CD14-positive monocyte (primary cell): ENCODE measurements around the gene GTF2F1. TPM values are rescaled to one million over a fixed set of nuclear protein-coding genes. Genes with fewer than 3 reads are reported as not detected.

Source experiments
- DNase-seq, 3 donors: peaks; one replicate each; pipeline ENCODE4 v3.0.0-alpha.2; 2011 to 2022
- H2AFZ ChIP-seq: 2 replicates; pipeline ENCODE4 v1.6.0; 2012; ENCODE audit warnings: mild to moderate bottlenecking, low read depth, low read length, inconsistent platforms; ENCODE audit not compliant: insufficient read depth, poor library complexity, severe bottlenecking
- H3K27ac ChIP-seq, 2 donors: 1 replicate in 1 of 2; 2 replicates in 1 of 2; pipeline ENCODE4 v1.5.1; 2012 to 2013; ENCODE audit warnings: low read length in 2 of 2, control low read depth in 1 of 2, inconsistent platforms in 1 of 2, low read depth in 1 of 2, mild to moderate bottlenecking in 1 of 2
- H3K27me3 ChIP-seq, 2 donors: one replicate each; pipeline versions ENCODE4 v1.6.0 to v1.6.1; 2011 to 2013; ENCODE audit warnings: low read length in 2 of 2; ENCODE audit not compliant: control insufficient read depth in 2 of 2, insufficient read depth in 2 of 2
- H3K36me3 ChIP-seq, 2 donors: replicated peaks in 1 of 2; 1 replicate in 1 of 2; 2 replicates in 1 of 2; pipeline versions ENCODE4 v1.5.1 to v1.6.1; 2012 to 2013; ENCODE audit warnings: low read length in 2 of 2, control low read depth in 1 of 2, inconsistent platforms in 1 of 2, mild to moderate bottlenecking in 1 of 2; ENCODE audit not compliant: insufficient read depth in 2 of 2, control insufficient read depth in 1 of 2
- H3K4me1 ChIP-seq, 2 donors: 1 replicate in 1 of 2; 2 replicates in 1 of 2; pipeline versions ENCODE4 v1.5.1 to v1.6.1; 2012 to 2013; ENCODE audit warnings: low read length in 2 of 2, control low read depth in 1 of 2, inconsistent platforms in 1 of 2, mild to moderate bottlenecking in 1 of 2, moderate library complexity in 1 of 2; ENCODE audit not compliant: insufficient read depth in 2 of 2, control insufficient read depth in 1 of 2
- H3K4me2 ChIP-seq: replicated peaks from 2 replicates; pipeline ENCODE3; 2012; ENCODE audit warnings: low read length, moderate library complexity, mild to moderate bottlenecking; ENCODE audit not compliant: poor library complexity, severe bottlenecking; ENCODE audit errors: extremely low read depth
- H3K4me3 ChIP-seq, 3 experiments: fragments of 200-600 bp in 1 of 3; sonication (generic) in 1 of 3; replicated peaks in 1 of 3; 1 replicate in 2 of 3; 2 replicates in 1 of 3; pipeline ENCODE4 v1.5.1; 2011 to 2013; ENCODE audit warnings: low read length in 3 of 3, mild to moderate bottlenecking in 3 of 3, control low read depth in 2 of 3, low read depth in 2 of 3, inconsistent platforms in 1 of 3, moderate library complexity in 1 of 3
- H3K79me2 ChIP-seq: 2 replicates; pipeline ENCODE4 v1.6.0; 2012; ENCODE audit warnings: mild to moderate bottlenecking, control low read depth, inconsistent platforms, low read length, moderate library complexity; ENCODE audit not compliant: insufficient read depth
- H3K9ac ChIP-seq: 2 replicates; pipeline ENCODE4 v1.6.0; 2017; ENCODE audit warnings: low read length, mild to moderate bottlenecking; ENCODE audit not compliant: insufficient read depth, poor library complexity, severe bottlenecking
- H3K9me3 ChIP-seq, 2 donors: replicated peaks in 1 of 2; 1 replicate in 1 of 2; 2 replicates in 1 of 2; pipeline versions ENCODE4 v1.5.1 to v1.6.1; 2012 to 2013; ENCODE audit warnings: low read length in 2 of 2, control low read depth in 1 of 2; ENCODE audit not compliant: control insufficient read depth in 1 of 2, insufficient read depth in 1 of 2
- H4K20me1 ChIP-seq: 2 replicates; pipeline ENCODE4 v1.6.0; 2012; ENCODE audit warnings: mild to moderate bottlenecking, low read length, control low read depth, moderate library complexity; ENCODE audit not compliant: insufficient read depth
- H3K27ac Mint-ChIP-seq, 7 donors: one replicate each; pipeline ENCODE4 v1.8.0; 2020; ENCODE audit warnings: mild to moderate bottlenecking in 7 of 7, mixed read lengths in 7 of 7, moderate library complexity in 6 of 7, inconsistent platforms in 2 of 7
- H3K27me3 Mint-ChIP-seq, 3 donors: one replicate each; pipeline ENCODE4 v1.8.0; 2021 to 2022; ENCODE audit warnings: low read depth in 3 of 3, mild to moderate bottlenecking in 3 of 3, mixed read lengths in 3 of 3, moderate library complexity in 3 of 3, inconsistent platforms in 1 of 3
- H3K36me3 Mint-ChIP-seq, 2 donors: one replicate each; pipeline ENCODE4 v1.8.0; 2020; ENCODE audit warnings: mixed read lengths in 2 of 2, inconsistent platforms in 1 of 2, mild to moderate bottlenecking in 1 of 2
- H3K4me1 Mint-ChIP-seq: one replicate; pipeline ENCODE4 v1.8.0; 2020; ENCODE audit warnings: mild to moderate bottlenecking, mixed read lengths
- H3K4me3 Mint-ChIP-seq, 2 donors: one replicate each; pipeline ENCODE4 v1.8.0; 2020; ENCODE audit warnings: mild to moderate bottlenecking in 2 of 2, mixed read lengths in 2 of 2, moderate library complexity in 1 of 2
- H3K9me3 Mint-ChIP-seq, 7 donors: one replicate each; pipeline ENCODE4 v1.8.0; 2020 to 2022; ENCODE audit warnings: mixed read lengths in 7 of 7, mild to moderate bottlenecking in 6 of 7, moderate library complexity in 6 of 7, inconsistent platforms in 2 of 7
- CTCF ChIP-seq: fragments of 200-600 bp; IDR thresholded peaks from one replicate; pipeline ENCODE4 v1.8.0; 2022; ENCODE audit warnings: antibody characterized with exemption, mild to moderate bottlenecking
- WGBS: methylation state at CpG from one replicate; pipeline ENCODE4 v1.1.5; 2013; ENCODE audit warnings: missing lambda C conversion rate; ENCODE audit not compliant: insufficient coverage; 5-methylcytosine and 5-hydroxymethylcytosine counted together
- intact Hi-C, 2 donors: fragments of 100-400 bp; cut with micrococcal nuclease; formaldehyde crosslinking; loops; one replicate each; pipeline versions ENCODE4 v1.15.0 to v1.15.1; 2023
- polyA plus RNA-seq, 3 donors: library from polyadenylated mRNA; depleted of rRNA in 1 of 3; unstranded in 2 of 3; stranded (reverse) in 1 of 3; fragments of 300-500 nt in 2 of 3; fragments of >200 nt in 1 of 3; fragmentation: Illumina TruSeq in 2 of 3; gene quantifications; 1 replicate in 2 of 3; 2 replicates in 1 of 3; pipeline ENCODE4 v1.2.3, GENCODE V29; 2012 to 2021

Gene GTF2F1
- polyA plus RNA-seq, 3 donors = 9.4 to 46.4 (median 13.2) TPM

- no peaks in the 10 kb centered on the region for H3K36me3 ChIP-seq
- no peak overlapping the region for H2AFZ ChIP-seq
- H3K9ac ChIP-seq = no peak overlapping the region
- H3K4me3 ChIP-seq = no peak overlapping the region
- H3K4me2 ChIP-seq = no peak overlapping the region
- Mint-ChIP-seq H3K9me3 (peaks cover 0 to 3% (median 0%) of the 10 kb centered on the region in 7 donors), H3K4me1 (peaks cover 5% of the 10 kb centered on the region), H3K36me3 (no peaks in the 10 kb centered on the region), H3K27ac (no peak overlapping the region), H3K4me3 (no peak overlapping the region), H3K27me3 (peaks cover 4 to 14% (median 14%) of the 10 kb centered on the region in 3 donors)
- intact Hi-C loops = no loop called here
- no peaks in the 10 kb centered on the region for H3K27me3 ChIP-seq
- no peak overlapping the region for H3K27ac ChIP-seq
- H3K79me2 ChIP-seq = no peaks in the 10 kb centered on the region
- 91% methylated on average over 8 of the region's 11 CpGs for WGBS
- peaks cover 0 to 5% of the 10 kb centered on the region in 2 donors for H3K4me1 ChIP-seq
- no peak for DNase-seq
- no peaks in the 10 kb centered on the region for H4K20me1 ChIP-seq
- H3K9me3 ChIP-seq = no peaks in the 10 kb centered on the region
- TF ChIP-seq CTCF = no peak
These were observed 40.2 kb upstream of the GTF2F1 start for GRCh38 chr19:6433165-6433564.

GRCh38 chr19:6431891-6432290 lies 38.9 kb upstream of the GTF2F1 start:
- H3K4me3 Mint-ChIP-seq = no peak overlapping the region

More at GRCh38 chr19:6431891-6432290, 38.9 kb upstream of the GTF2F1 start:
- DNase-seq = no peak
- Mint-ChIP-seq H3K9me3 (peaks cover 0 to 3% (median 0%) of the 10 kb centered on the region in 7 donors), H3K36me3 (no peaks in the 10 kb centered on the region), H3K27me3 (peaks cover 4 to 18% (median 14%) of the 10 kb centered on the region in 3 donors), H3K27ac (no peak overlapping the region), H3K4me1 (peaks cover 5% of the 10 kb centered on the region)
- 95% methylated on average over 11 of the region's 11 CpGs for WGBS
- no peak overlapping the region for H2AFZ ChIP-seq
- H3K4me3 ChIP-seq = no peak overlapping the region
- no peak overlapping the region for H3K27ac ChIP-seq
- H3K79me2 ChIP-seq = no peaks in the 10 kb centered on the region
- intact Hi-C loops = no loop called here
- no peaks in the 10 kb centered on the region for H3K9me3 ChIP-seq
- H3K27me3 ChIP-seq = no peaks in the 10 kb centered on the region
- H3K4me2 ChIP-seq = no peak overlapping the region
- peaks cover 0 to 5% of the 10 kb centered on the region in 2 donors for H3K4me1 ChIP-seq
- no peak for TF ChIP-seq CTCF
- H3K36me3 ChIP-seq = no peaks in the 10 kb centered on the region
- no peaks in the 10 kb centered on the region for H4K20me1 ChIP-seq
- no peak overlapping the region for H3K9ac ChIP-seq
